Liver (tissue), 9 donors: ENCODE measurements around the gene MGP. TPM values are rescaled to one million over a fixed set of nuclear protein-coding genes. Genes with fewer than 3 reads are reported as not detected.

Source experiments
- DNase-seq: peaks from one replicate; pipeline ENCODE4 v3.0.0-alpha.2; 2017; ENCODE audit warnings: low spot score
- H3K27ac ChIP-seq, 2 donors: one replicate each; pipeline ENCODE4 v1.7.0; 2013; ENCODE audit warnings: inconsistent platforms in 2 of 2, low read length in 2 of 2, control low read depth in 1 of 2, low read depth in 1 of 2, mild to moderate bottlenecking in 1 of 2
- H3K27me3 ChIP-seq, 4 donors: one replicate each; pipeline versions ENCODE4 v1.6.1 to v1.7.0; 2013; ENCODE audit warnings: low read length in 3 of 4, inconsistent platforms in 1 of 4, mild to moderate bottlenecking in 1 of 4, moderate library complexity in 1 of 4; ENCODE audit not compliant: control insufficient read depth in 4 of 4, insufficient read depth in 4 of 4
- H3K36me3 ChIP-seq, 4 donors: one replicate each; pipeline versions ENCODE4 v1.6.1 to v1.7.0; 2013; ENCODE audit warnings: low read length in 3 of 4, mild to moderate bottlenecking in 3 of 4, low read depth in 1 of 4, moderate library complexity in 1 of 4; ENCODE audit not compliant: control insufficient read depth in 4 of 4, insufficient read depth in 3 of 4
- H3K4me1 ChIP-seq, 4 donors: one replicate each; pipeline versions ENCODE4 v1.6.1 to v1.7.0; 2013; ENCODE audit warnings: low read length in 3 of 4, mild to moderate bottlenecking in 3 of 4, moderate library complexity in 1 of 4; ENCODE audit not compliant: control insufficient read depth in 4 of 4, insufficient read depth in 4 of 4
- H3K4me3 ChIP-seq, 3 donors: one replicate each; pipeline versions ENCODE4 v1.6.1 to v1.7.0; 2013; ENCODE audit warnings: low read length in 3 of 3, control low read depth in 1 of 3, low read depth in 1 of 3, mild to moderate bottlenecking in 1 of 3
- H3K9ac ChIP-seq, 2 donors: one replicate each; pipeline ENCODE4 v1.7.0; 2013; ENCODE audit warnings: low read length in 2 of 2, mild to moderate bottlenecking in 2 of 2, moderate library complexity in 2 of 2, control low read depth in 1 of 2, low read depth in 1 of 2
- H3K9me3 ChIP-seq, 4 donors: one replicate each; pipeline versions ENCODE4 v1.6.1 to v1.7.0; 2013; ENCODE audit warnings: low read length in 3 of 4; ENCODE audit not compliant: control insufficient read depth in 4 of 4
- EGR1 ChIP-seq, 2 donors: IDR thresholded peaks; 2 replicates each; pipeline ENCODE4 v1.6.1; 2016 to 2018; ENCODE audit warnings: antibody characterized with exemption in 2 of 2, low read depth in 2 of 2
- FOXA1 ChIP-seq: IDR thresholded peaks from 2 replicates; pipeline ENCODE4 v1.6.1; 2016; ENCODE audit warnings: antibody characterized with exemption
- FOXA2 ChIP-seq: IDR thresholded peaks from 2 replicates; pipeline ENCODE4 v1.6.1; 2016; ENCODE audit warnings: antibody characterized with exemption
- GABPA ChIP-seq, 2 donors: IDR thresholded peaks in 1 of 2; conservative IDR thresholded peaks in 1 of 2; 2 replicates each; pipeline ENCODE4 v1.6.1; 2016; ENCODE audit warnings: antibody characterized with exemption in 2 of 2, mild to moderate bottlenecking in 1 of 2, moderate library complexity in 1 of 2
- HNF4A ChIP-seq, 2 donors: conservative IDR thresholded peaks; 2 replicates each; pipeline ENCODE4 v1.6.1; 2016; ENCODE audit warnings: antibody characterized with exemption in 2 of 2, mild to moderate bottlenecking in 2 of 2
- HNF4G ChIP-seq: IDR thresholded peaks from 2 replicates; pipeline ENCODE4 v1.6.1; 2016; ENCODE audit warnings: antibody characterized with exemption
- JUND ChIP-seq, 2 donors: IDR thresholded peaks; 2 replicates each; pipeline ENCODE4 v1.6.1; 2016; ENCODE audit warnings: antibody characterized with exemption in 2 of 2
- MAX ChIP-seq: IDR thresholded peaks from 2 replicates; pipeline ENCODE4 v1.6.1; 2016; ENCODE audit warnings: antibody characterized with exemption
- NR2F2 ChIP-seq: IDR thresholded peaks from 2 replicates; pipeline ENCODE4 v1.6.1; 2016; ENCODE audit warnings: antibody characterized with exemption
- RAD21 ChIP-seq, 2 donors: IDR thresholded peaks; 2 replicates each; pipeline ENCODE4 v1.6.1; 2016; ENCODE audit warnings: antibody characterized with exemption in 2 of 2, mild to moderate bottlenecking in 2 of 2
- REST ChIP-seq: IDR thresholded peaks from 2 replicates; pipeline ENCODE4 v1.6.1; 2016; ENCODE audit warnings: antibody characterized with exemption, mild to moderate bottlenecking
- RXRA ChIP-seq, 2 donors: IDR thresholded peaks; 2 replicates each; pipeline ENCODE4 v1.6.1; 2017 to 2018; ENCODE audit warnings: antibody characterized with exemption in 2 of 2, mild to moderate bottlenecking in 1 of 2
- SP1 ChIP-seq: IDR thresholded peaks from 2 replicates; pipeline ENCODE4 v1.6.1; 2018; ENCODE audit warnings: antibody characterized with exemption, mild to moderate bottlenecking
- TAF1 ChIP-seq: conservative IDR thresholded peaks from 2 replicates; pipeline ENCODE4 v1.6.1; 2016; ENCODE audit warnings: antibody characterized with exemption, mild to moderate bottlenecking
- YY1 ChIP-seq: IDR thresholded peaks from 2 replicates; pipeline ENCODE4 v1.6.1; 2016; ENCODE audit warnings: antibody characterized with exemption, mild to moderate bottlenecking
- WGBS: extraction: QIAGEN DNeasy Blood & Tissue Kit; methylation state at CpG from one replicate; pipeline ENCODE4 v1.1.7; 2013; 5-methylcytosine and 5-hydroxymethylcytosine counted together
- polyA plus RNA-seq, 2 donors: library from polyadenylated mRNA; stranded (reverse) in 1 of 2; unstranded in 1 of 2; fragments of 200-250 nt in 1 of 2; fragments of >200 nt in 1 of 2; fragmentation: Nextera tagmentation in 1 of 2; extraction: Ambion mirVana in 1 of 2; gene quantifications; one replicate each; pipeline versions ENCODE4 v1.2.1 to v1.2.3, GENCODE V29; 2013 to 2015
- total RNA-seq, 2 donors: library from RNA; depleted of rRNA; stranded (reverse); fragments of >200 nt; gene quantifications; one replicate each; pipeline ENCODE4 v1.2.3, GENCODE V29; 2014
- TF ChIP-seq, protein P1 (sequence below): fragments of 150-350 bp; IDR thresholded peaks from 2 replicates; pipeline ENCODE4 v1.5.1; 2017; ENCODE audit warnings: improper control_type of control experiment, low read depth, low read length; ENCODE audit not compliant: missing input control
- TF ChIP-seq, protein P2 (sequence below): IDR thresholded peaks from 2 replicates; pipeline ENCODE4 v1.6.1; 2016; ENCODE audit warnings: antibody characterized with exemption
- TF ChIP-seq, protein P3 (sequence below): IDR thresholded peaks from 2 replicates; pipeline ENCODE4 v1.6.1; 2016; ENCODE audit warnings: antibody characterized with exemption
- donor health status: healthy.
- donor health status: healthy.
- donor health status: healthy.
- donor health status: healthy.
- donor health status: healthy.

The MGP gene
- total and polyA plus RNA-seq, 4 donors = 0.98 to 20.7 (median 11.0) TPM

DNA sequence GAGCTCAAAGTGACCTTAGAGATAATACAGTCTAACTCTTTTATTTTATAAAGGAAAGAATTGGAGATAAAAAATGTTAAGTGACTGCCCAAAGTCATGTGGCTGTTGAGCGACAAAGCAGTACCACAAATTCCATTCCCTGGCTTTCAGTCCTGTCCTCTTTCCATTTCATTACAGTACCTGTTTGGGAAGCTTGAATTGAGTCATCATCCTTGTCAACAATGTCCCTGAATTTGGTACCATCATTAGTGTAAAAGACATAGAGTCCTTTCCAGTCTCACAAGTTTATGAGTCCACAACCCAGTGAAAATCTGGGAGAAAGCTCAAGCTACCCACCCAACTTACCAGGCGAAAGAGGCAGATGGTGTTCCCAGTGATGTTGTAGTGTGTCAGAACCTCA is 48.9 kb upstream of the MGP start:
- WGBS = 96% methylated on average over 2 of the region's 2 CpGs
- Histone ChIP-seq H3K9me3 (no peaks in the 10 kb centered on the region), H3K4me1 (no peaks in the 10 kb centered on the region), H3K27ac (no peak overlapping the region), H3K4me3 (no peak overlapping the region), H3K36me3 (no peaks in the 10 kb centered on the region), H3K27me3 (no peaks in the 10 kb centered on the region), H3K9ac (no peak overlapping the region)
- DNase-seq = no peak
- TF ChIP-seq, protein P1, sequence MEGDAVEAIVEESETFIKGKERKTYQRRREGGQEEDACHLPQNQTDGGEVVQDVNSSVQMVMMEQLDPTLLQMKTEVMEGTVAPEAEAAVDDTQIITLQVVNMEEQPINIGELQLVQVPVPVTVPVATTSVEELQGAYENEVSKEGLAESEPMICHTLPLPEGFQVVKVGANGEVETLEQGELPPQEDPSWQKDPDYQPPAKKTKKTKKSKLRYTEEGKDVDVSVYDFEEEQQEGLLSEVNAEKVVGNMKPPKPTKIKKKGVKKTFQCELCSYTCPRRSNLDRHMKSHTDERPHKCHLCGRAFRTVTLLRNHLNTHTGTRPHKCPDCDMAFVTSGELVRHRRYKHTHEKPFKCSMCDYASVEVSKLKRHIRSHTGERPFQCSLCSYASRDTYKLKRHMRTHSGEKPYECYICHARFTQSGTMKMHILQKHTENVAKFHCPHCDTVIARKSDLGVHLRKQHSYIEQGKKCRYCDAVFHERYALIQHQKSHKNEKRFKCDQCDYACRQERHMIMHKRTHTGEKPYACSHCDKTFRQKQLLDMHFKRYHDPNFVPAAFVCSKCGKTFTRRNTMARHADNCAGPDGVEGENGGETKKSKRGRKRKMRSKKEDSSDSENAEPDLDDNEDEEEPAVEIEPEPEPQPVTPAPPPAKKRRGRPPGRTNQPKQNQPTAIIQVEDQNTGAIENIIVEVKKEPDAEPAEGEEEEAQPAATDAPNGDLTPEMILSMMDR = no peak
- TF ChIP-seq, protein P2, sequence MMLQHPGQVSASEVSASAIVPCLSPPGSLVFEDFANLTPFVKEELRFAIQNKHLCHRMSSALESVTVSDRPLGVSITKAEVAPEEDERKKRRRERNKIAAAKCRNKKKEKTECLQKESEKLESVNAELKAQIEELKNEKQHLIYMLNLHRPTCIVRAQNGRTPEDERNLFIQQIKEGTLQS = no peak
- TF ChIP-seq SP1 = no peak
- TF ChIP-seq JUND (IDR thresholded peaks at IDR 0.05) = no peak
- no peak for TF ChIP-seq GABPA (IDR thresholded peaks at IDR 0.05 in 1 of 2, conservative IDR thresholded peaks at IDR 0.05 in 1 of 2)
- no peak for TF ChIP-seq RAD21 (IDR thresholded peaks at IDR 0.05)
- TF ChIP-seq REST = no peak
- TF ChIP-seq, protein P3, sequence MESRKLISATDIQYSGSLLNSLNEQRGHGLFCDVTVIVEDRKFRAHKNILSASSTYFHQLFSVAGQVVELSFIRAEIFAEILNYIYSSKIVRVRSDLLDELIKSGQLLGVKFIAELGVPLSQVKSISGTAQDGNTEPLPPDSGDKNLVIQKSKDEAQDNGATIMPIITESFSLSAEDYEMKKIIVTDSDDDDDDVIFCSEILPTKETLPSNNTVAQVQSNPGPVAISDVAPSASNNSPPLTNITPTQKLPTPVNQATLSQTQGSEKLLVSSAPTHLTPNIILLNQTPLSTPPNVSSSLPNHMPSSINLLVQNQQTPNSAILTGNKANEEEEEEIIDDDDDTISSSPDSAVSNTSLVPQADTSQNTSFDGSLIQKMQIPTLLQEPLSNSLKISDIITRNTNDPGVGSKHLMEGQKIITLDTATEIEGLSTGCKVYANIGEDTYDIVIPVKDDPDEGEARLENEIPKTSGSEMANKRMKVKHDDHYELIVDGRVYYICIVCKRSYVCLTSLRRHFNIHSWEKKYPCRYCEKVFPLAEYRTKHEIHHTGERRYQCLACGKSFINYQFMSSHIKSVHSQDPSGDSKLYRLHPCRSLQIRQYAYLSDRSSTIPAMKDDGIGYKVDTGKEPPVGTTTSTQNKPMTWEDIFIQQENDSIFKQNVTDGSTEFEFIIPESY = no peak
- TF ChIP-seq NR2F2 = no peak
- TF ChIP-seq TAF1 = no peak
- no peak for TF ChIP-seq FOXA2
- TF ChIP-seq MAX = no peak
- TF ChIP-seq FOXA1 = no peak
- TF ChIP-seq HNF4A (conservative IDR thresholded peaks at IDR 0.05) = no peak
- TF ChIP-seq YY1 = no peak
- no peak for TF ChIP-seq RXRA (IDR thresholded peaks at IDR 0.05)
- TF ChIP-seq EGR1 (IDR thresholded peaks at IDR 0.05; ENCODE audit: low read depth in 2 of 2) = no peak
- no peak for TF ChIP-seq HNF4G
